ENCODE measurements around the gene WHRN.

WHRN gene

DNA sequence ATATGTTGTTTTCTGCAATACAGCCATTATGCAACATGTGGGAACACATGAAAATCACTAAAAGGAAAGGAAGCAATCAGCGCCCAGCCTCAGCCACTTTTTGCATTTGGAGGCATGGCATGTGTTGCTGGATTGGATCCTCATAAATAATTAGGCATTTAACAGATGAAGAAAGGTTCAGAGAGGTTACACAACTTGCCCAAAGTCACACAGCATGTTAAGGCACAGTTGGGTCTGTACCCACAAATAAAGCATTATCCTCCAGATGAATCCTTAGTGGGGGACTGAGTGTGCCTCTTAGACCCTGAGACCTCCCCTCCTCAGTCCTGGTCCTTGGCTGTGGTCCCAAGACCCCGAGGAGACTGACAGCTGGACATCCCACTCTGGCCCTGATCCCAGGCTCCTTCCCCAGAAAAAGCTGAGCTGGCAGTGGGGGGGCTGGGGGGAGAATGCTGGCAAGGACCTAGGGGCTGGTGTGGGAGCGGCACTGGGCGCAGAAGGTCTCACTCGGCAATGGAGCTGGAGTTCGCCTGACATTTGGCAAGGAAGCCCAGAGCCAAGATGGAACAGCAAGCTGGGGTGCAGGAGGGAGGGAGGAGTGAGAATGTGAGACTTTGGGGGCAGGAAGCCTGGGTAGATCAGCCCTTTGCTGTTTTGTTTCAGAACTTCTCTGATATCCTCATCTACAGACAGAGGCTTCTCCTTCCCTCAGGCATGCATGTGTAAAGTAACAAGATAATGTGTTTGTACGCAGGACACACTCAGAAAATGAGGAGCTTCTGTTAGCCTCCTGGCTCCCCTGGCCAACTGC lies 110.5 kb downstream of the WHRN start:
- no peak for DNase-seq

DNA sequence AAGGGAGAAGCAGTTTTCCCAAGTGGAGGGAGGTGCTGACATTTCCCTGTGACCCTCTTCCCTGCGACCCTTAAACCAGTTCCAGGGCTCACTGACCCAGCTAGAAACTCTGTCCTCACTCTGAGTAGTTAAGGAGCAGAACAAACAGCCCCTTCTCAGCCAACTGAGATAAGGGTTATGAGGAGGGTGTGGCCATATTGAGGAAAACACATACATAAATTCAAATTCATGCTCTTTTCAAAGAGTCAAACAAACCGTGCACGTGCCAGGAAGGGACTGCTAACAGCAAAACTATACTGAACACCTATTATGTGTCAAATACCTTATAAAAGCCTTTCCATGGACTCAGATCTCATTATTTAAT lies 112.5 kb downstream of the WHRN start:
- no peak for DNase-seq

DNA sequence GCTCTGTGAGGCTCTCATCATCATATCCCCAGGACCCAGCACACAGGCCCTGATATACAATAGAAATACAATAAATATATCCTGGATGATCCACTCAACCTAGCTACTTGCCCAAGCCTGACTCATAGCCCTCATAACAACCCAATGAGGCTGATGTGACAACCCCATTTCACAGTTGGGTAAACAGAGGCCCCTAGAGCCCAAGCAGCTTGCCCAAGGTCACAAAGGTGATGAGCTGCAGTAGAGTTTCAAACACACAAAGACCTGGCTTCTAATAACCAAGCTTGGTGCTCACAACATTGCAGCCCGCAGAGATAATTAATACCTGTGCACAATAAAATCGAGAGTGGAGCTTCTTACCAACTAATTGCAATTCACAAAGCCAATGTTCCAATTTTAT lies 114.3 kb downstream of the WHRN start:
- DNase-seq, result no peak

DNA sequence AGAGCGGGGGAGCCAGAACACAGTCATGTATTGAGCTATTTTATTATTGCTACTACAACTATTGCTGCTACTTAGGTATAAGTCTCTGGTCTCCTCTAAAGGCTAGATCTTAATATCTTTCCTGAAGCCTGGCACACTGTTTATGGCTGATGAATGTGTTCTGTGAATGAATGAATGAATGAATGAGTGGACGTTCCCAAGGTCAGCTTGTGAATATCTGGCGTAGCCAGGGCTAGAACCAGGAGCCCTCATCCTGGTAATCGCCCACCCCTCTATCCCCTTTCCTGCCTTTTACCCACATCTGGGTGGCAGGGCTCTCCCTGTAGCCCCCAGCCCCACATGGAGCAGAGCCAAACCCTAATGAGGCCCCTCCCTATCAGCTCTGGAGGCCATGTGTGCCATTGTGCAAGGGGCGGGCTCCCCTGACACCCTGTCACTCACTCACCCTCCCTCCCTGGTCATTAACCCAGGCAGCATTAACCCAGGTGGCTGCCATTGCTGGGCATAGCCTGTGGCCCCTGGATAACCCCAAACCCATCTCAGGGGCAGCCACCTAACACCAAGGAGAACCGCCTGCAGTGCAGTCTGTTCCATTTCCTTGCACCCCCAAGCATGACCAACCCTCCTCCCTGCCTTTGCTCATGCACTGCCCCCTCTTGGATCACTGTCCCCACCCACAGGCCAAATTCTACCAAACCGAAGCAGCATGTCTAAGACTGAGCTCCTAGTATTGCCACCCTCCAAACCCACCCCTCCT lies 115.5 kb downstream of the WHRN start:
- DNase-seq, result no peak

DNA sequence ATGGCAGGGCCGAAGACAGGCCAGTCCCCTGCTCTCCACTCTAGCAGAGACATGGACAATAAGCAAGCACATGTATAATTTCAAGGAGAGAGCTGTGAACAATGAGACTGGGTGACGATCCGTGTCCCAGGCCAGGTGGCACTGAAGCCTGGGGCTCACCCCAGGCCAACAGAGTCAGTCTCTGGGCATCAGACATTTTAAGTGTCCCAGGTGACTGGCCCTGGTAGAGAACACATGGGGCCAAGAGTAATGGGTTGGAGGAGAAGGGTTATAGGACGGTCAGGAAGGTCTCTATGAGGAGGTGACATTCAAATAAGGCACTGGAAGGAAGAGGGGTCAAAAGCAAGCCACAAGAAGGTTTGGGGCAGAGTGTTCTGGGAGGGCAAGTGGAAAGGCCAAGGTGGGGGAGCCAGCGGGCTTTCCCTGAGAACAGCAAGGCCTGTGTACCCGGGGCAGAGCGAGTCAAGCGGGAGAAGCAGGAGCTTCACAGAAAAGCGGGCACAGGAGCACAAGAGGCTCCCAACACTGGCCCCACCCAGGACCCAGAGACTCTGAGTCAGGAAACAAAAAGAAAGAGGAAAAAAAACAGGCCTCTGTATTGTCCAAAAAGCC lies 116.4 kb downstream of the WHRN start:
- DNase-seq, result no peak

DNA sequence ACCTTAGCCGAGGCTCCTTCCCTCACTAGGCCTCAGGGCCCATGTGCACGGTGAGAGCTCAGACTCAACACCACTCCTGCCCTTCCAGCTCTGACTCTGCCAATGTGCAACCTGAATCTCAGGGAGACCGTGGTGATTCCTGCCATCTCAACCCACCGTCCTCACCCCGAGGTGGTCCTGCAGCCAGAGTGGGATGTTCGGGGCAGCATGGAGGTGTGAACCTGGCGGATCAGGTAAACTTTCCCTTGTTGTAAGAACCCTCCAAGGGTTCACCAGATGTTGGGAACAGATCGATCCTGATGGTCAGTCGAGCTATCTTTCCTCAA lies 117.0 kb downstream of the WHRN start:
- no peak for DNase-seq

DNA sequence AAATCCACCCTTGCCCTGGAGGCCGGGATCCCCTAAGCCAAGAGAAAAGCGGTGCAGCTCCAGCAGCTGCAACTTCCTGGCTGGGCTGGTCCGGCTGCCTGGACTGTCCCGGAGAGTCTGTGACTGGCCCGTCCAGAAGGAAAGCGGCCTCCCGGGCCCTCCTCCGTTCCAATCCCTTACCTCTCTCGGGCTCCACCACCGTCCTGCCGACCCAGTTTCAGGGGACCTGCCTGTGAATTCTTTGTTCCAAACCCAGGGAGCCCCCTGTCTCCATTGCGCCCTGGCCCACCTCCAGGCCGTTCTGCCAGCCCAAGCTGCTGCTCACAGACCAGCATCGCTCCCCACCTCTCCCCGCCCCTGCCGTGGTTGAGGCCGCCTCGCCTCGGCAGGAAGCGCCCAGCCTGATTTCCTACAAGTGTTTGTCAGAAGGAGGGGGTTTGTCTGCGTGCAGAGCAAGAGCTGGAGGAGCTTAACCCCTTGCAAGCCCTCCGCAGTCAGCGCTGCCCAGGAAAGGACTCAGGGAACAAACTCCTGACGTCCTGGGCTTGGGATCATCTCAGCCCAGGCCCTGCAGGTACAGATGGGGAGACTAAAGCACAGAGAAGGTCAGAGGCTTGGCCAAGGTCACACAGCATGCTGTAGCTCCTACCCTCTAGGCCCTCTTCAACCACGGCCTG lies 117.5 kb downstream of the WHRN start, which contains the start of gene AKNA:
Gene AKNA, minus strand, starts transcription at position 303 of the 677 bp plus-strand sequence. CDS start 6,649 bp downstream, outside the sequence.
- DNase-seq, result peak; percentile 86

DNA sequence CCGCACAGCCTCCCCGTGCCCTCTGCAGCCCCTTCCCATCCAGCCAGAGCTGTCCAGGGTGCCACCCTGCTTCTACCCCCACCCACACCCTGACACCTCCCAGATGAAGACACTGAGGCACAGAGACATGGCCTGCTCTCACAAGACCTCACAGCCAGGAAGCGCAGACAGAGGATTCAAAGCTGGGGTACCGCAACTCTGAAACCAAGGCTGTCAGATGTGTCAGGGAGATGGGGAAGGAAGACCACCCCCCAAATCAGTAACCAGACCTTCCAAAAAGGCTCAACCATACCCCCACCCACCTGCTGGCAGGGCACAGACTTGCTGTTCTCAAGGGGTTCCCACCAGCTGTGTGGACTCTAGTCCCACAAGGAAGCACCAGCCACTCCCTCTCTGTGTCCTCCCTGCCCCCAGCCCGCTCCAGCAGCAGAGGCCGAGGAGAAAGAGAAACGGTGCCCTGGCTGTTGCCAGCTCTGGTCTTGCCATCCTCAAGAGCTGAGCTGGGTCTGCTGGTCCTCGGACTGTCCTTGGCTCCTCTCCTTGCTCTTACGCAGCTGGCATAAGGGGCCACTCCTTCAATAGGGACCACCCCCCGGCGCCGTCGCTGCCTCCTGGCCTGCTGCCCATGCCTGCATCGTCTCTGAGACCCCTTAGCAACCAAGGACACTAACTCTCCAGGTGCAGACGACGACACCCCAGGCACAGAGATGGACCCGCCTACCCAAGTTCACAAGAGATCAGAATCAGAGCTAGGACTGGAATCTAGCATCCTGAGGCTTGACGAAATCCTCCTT lies 118.2 kb downstream of the WHRN start:
- no peak for DNase-seq

DNA sequence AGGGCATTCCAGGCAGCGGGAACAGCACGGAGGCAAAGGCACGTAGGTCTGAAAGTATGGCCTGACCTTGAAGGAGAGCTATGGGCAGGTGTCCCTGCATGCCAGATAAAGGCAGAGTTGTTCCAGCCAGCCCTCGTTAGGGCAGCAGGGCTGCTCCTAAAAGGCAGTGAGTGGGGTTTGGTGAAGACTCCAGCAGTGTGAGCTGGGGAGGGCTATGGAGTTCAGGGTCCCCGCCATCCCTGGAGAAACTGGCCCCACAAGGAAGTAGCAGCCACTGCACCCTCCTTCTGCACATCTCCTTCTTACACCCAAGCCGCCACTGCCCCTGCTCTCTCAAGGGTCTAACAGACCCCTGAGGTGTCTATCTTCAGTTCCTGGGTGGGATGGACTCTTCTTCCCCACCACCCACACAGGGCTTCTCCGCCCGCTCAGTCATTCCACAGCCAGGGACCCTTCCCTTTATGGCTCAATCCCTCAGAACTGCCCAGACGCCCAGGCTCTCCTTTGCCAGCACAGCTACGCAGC lies 118.8 kb downstream of the WHRN start:
- no peak for DNase-seq

DNA sequence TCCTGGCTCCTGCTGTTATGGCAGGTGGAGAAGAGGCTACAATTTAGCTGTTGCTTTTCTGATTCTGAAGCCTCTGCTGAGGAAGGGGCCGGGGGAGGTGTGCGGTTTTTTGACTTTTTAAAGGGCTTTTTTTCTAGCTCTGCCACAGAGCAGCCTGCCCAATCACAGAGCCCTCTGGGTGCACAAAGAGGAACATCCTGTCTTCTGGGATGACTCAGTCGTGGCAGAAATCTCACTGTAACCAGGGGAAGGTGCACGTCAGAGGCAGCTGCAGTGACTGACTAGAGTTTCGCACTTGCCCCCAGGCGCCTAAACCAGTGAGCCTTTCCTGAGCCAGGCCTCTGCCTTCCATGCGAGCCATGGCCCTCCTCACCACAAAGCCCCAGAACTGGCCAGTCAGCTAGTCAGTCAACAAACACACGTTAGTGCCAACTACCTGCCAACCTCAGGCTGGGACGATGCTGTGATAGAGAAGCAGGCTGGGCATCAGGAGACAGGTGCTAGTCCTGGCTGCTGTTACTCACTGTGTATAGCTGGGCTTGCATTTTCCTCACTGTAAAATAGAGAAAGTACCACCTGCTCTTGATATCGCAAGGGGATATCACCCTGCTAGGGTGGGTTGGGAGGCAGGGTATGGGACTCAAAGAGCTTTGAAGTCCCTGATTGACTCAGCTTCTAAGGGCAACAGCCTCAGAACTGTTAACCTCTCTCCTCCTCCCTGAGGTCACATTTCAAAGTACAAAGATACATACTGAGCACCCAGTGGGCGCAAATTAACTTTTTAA lies 119.7 kb downstream of the WHRN start:
- peak; percentile 93 for DNase-seq

DNA sequence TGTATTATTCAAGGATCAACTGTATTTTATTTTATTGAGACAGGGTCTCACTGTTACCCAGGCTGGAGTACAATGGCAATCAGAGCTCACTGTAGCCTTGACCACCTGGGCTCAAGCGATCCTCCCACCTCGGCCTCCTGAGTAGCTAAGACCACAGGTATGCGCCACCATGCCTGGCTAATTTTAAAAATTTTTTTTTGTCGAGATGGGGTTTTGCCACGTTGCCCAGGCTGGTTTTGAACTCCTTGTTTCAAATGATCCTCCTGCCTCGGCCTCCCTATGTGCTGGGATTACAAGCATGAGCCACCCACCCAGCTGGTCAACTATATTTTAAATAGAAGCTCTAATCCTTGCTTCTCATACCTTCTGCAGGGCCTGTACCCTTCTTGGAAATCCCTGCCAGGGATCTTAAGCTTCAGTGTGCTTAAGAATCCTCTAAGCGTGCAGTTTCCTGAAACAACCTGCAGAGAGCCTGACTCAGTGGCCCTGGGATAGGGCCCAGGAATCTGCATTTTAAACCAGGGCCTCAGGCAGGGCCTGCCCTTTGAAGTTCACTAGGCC lies 120.4 kb downstream of the WHRN start:
- DNase-seq, result no peak

DNA sequence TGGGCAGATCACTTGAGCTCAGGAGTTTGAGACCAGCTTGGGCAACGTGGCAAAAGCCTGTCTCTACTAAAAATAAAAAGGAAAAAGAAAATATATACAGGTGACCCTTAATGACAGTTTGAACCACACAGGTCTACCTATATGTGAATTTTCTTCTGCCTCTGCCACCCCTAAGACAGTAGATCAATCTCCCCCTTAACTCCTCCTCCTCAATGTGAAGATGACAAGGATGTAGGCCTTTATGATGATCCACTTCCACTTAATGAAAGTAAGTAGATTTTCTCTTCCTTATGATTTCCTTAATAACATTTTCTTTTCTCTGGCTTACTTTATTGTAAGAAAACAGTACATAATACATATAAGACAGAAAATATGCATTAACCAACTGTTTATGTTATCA lies 120.9 kb downstream of the WHRN start:
- no peak for DNase-seq

DNA sequence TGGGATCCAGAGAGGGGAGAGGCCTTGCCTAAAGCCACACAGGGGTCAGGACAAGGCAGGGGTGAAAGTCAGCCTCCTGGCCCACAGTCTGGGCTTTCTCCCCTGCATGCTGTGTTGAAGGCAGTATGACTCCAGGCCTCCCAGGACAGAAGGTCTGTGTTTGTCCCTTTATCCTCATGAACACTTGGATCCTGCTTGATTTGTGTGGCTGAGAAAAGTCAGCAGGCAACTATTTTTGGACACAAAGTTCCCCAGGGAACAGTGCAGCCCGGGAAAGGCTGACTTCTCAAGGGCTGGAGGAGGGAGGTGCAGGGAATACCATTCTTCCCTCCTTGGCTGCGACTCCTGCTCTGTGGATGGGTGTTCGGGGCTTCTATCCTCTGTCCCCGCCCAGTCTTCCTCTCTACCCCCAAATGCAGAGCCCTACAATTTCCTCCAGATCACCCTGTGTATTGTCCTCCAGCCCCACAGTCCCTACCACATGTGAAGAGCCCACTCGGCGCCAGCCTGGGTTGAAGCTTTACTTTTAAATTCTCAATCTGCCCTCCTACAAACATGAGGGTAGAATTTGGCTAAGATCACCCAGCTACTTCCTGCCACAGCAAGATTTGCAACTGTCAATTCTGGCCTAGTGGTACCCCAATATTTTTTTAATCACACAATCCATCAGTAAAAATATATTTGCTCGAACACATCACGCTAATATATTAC lies 121.6 kb downstream of the WHRN start:
- DNase-seq, result no peak

DNA sequence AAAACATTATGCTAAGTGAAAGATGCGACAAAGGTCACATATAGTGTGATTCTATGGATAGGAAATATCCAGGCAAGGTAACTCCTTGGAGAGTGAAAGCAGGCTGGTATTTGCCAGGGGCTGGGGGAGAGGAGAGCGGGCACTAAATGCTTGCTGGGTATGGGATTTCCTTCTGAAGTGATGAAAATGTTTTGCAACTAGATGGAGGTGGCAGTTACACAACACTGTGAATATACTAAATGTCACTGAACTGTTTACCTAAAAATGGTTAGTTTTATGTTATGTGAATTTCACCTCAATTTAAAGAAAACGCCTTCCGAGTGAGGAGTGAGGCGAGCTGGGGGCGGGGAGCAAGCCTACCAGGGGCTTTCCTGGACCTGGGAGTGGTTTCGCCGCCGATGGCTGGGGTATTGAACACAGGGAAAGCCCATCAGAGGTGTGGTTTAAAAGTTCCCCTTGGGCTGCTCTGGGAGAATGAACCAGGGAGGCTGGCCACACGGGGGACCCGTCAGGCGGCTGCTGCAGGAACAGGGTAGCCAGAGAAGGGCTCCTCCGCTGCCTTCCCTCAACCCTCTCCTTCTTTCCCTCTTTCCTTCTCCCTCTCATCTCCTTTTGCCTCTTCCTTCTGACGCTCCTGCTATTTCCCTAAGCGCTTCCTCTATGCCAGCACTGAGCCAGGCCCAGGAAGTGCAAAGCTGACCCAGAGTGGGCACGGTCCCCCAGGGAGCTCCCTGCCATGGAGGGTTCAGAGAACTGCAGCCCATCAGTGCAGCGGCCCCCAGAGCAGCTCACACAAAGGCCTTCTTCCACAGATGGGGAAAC lies 122.4 kb downstream of the WHRN start:
- DNase-seq, result peak; percentile 86

DNA sequence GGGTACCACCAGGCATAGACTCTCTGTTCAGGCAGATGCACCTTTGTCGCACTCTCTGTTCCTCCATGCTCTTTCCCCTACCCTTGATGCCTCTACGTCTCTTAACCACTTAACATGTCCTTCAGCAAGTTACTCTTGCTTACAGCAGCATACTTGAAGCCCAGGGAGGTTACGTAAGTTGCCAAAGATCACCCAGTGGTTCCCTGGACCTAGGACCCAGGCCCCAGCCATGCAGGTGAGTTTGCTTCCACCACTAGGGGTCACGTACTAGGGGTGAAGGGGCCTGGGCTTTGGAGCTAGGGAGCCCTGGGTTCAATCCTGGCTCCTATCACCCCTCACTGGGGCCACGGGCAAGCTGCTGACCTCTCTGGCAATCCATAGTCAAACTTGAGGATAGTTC lies 126.4 kb downstream of the WHRN start:
- DNase-seq, result no peak

DNA sequence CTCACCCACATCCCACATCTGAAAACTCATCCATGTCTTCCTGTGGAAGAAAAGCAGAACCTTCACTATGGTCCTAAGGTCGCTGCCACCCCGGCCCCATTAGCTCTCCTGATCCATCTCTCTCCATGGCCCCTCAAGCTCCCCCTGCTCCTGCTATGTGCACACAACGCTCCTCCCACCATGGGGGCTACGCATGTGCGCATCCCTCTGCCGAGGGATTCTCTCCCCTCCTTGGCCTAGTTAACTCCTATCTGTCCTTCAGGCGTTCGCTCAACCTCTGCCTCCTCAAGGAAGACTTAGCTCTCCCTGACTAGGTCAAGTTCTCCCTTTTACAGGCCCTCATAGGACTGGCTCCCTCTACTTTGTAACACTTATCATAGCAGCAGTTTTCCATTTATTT lies 127.3 kb downstream of the WHRN start:
- no peak for DNase-seq

DNA sequence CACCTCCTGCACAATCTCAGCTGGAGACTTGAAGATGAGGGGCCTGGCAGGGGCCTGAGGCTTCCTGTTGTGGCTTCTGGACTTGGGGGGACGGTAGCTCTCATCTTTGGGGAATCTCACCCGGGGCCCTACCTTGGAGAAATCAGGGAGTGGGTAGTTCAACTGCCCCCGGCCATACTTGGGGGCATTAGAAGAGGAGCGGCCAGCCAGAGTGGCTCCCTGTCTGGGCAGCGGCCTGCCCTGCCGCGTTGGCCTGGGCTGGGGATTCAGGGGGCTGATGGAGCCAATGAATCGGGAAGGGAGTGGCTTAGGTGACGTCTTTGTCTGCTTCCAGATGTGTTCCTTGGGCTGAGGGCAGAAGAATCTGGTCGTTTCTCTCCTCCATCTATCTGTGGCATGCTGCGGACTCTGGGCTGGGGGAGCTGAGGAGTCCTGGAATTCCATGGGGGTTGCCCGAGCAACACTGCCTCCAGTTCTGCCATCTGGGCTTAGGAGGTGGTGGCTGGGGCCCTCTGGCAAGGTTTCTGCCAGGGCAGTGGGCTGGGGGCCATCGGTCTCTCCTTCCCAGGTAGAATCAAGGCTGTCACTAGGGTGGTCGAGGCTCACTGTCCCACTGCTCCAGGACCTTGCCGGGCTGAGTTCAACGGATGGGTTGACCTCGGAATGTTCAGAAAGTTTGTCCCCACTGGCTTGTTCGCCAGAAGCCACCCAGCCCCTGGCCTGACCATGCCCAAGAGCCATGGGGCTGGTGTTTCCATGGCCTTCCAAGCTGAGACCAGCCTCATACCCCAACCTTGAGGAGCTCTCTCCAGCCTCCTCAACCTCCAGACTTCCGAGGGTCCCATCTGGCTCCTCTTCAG lies 128.5 kb downstream of the WHRN start:
- DNase-seq, result no peak

DNA sequence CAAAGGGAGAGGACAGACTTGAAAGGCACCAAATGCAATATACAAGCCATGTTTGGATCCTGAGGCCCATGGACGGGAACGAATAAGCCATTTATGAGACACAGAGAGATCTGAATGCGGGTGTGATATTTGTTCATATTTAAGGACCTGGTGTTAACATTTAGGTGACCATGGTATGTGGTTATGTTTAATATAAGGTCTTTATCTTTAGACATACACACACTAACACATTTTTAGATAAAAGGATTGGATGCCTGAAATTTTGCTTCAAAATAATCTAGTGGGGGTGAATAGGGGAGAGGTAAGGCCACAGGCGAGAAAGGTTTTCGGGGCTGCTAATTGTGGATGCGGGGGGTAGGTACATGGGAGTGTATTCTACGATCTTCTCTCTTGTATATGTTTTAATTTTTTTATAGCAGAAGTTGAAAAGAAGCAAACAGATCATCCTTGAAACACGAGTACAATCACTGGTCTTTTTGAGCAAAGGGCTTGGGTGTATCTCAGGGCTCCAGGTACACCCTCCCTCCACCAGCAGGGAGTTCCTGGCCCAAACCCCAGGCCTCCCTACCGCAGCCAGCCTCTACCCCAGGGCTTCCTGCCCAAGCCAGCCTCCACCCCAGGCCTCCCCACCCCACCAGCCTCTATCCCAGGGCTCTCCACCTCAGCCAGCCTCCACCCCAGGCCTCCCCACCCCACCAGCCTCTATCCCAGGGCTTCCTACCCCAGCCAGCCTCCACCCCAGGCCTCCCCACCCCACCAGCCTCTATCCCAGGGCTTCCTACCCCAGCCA lies 129.7 kb downstream of the WHRN start:
- no peak for DNase-seq

Data from CD4-positive, alpha-beta T cell treated with Interleukin-12 subunit alpha and Interleukin-12 subunit beta, for 1 hour (primary cell).